Measurements from ENCODE around the gene TCP11.

DNA sequence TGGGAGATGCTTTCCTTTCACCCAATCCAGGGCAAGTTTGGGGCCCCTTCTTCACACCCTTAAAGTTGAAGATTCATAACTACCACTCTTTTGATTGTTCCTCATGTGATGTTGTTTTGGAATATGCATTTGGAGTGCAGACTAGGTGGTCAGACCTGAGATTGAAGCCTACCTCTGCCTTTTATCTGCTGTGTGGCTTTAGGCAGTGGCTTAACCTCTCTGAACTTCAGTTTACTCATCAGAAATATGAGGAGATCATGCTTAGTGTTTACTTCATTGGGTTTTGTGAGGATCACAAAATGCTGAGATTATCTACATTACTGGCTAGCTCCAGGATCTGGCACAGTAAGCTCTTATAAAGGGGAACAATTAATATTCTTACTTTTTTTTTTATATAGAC, 26.4 kb upstream of the TCP11 start:
- TF ChIP-seq, protein P1, sequence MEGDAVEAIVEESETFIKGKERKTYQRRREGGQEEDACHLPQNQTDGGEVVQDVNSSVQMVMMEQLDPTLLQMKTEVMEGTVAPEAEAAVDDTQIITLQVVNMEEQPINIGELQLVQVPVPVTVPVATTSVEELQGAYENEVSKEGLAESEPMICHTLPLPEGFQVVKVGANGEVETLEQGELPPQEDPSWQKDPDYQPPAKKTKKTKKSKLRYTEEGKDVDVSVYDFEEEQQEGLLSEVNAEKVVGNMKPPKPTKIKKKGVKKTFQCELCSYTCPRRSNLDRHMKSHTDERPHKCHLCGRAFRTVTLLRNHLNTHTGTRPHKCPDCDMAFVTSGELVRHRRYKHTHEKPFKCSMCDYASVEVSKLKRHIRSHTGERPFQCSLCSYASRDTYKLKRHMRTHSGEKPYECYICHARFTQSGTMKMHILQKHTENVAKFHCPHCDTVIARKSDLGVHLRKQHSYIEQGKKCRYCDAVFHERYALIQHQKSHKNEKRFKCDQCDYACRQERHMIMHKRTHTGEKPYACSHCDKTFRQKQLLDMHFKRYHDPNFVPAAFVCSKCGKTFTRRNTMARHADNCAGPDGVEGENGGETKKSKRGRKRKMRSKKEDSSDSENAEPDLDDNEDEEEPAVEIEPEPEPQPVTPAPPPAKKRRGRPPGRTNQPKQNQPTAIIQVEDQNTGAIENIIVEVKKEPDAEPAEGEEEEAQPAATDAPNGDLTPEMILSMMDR (IDR thresholded peaks at IDR 0.05 in 8 of 11, conservative IDR thresholded peaks at IDR 0.05 in 3 of 11), result no peak
- TF ChIP-seq POLR2A (IDR thresholded peaks at IDR 0.05) (no peak), POLR2AphosphoS5 (IDR thresholded peaks at IDR 0.05) (no peak)
